ENCODE data around the gene PRL.

Gene PRL

DNA sequence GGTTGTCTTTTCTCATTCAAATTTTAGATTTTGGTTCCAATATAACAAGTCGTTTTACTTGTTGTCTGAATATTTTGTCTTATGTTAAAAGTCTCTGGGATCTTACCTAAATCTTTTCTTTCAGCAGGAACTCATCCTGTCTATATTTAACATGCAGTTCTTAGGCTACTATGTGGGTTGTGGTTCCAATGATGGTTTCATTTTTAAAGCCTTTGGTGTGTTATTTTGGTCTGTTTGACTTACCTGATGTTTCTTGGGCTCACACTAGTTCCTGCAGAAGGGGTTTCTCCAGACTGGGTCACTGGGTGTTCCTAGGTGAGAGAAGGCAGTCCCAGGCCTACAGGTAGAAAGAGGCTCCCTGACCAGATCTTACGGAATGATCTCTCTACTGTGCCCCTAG lies 17.4 kb downstream of the PRL start:
- Histone ChIP-seq H3K36me3 (replicated peaks) (no peaks in the 10 kb centered on the region), H3K9me3 (no peaks in the 10 kb centered on the region), H3K27me3 (ENCODE audit: low read depth) (no peaks in the 10 kb centered on the region), H3K4me3 (no peak overlapping the region), H3K4me1 (no peaks in the 10 kb centered on the region)
- in situ Hi-C loops (cut with MboI; ENCODE audit: low sequenced_read_pairs): no loop called here
- no peak for DNase-seq (ENCODE audit: low spot score in 2 of 2)

GRCh38 chr6:22271081-22271480 lies 25.8 kb downstream of the PRL start:
- Histone ChIP-seq H3K4me1 (no peaks in the 10 kb centered on the region), H3K9me3 (no peaks in the 10 kb centered on the region), H3K36me3 (replicated peaks) (no peaks in the 10 kb centered on the region), H3K4me3 (no peak overlapping the region), H3K27me3 (ENCODE audit: low read depth) (no peaks in the 10 kb centered on the region)
- in situ Hi-C loops (cut with MboI; ENCODE audit: low sequenced_read_pairs): no loop called here
- no peak for DNase-seq (ENCODE audit: low spot score in 2 of 2)

GRCh38 chr6:22263748-22264147 lies 33.1 kb downstream of the PRL start:
- in situ Hi-C loops (cut with MboI; ENCODE audit: low sequenced_read_pairs): no loop called here

GRCh38 chr6:22254886-22255285 lies 42.0 kb downstream of the PRL start:
- in situ Hi-C loops (cut with MboI; ENCODE audit: low sequenced_read_pairs): no loop called here
- H3K36me3 ChIP-seq (replicated peaks): no peaks in the 10 kb centered on the region
- H3K9me3 ChIP-seq: no peaks in the 10 kb centered on the region
- no peak for DNase-seq (ENCODE audit: low spot score in 2 of 2)
- H3K4me3 ChIP-seq: no peak overlapping the region
- H3K4me1 ChIP-seq: peaks cover 26% of the 10 kb centered on the region
- H3K27me3 ChIP-seq (ENCODE audit: low read depth): no peaks in the 10 kb centered on the region

More at GRCh38 chr6:22263748-22264147, 33.1 kb downstream of the PRL start:
- Histone ChIP-seq H3K9me3 (no peaks in the 10 kb centered on the region), H3K4me1 (no peaks in the 10 kb centered on the region), H3K27me3 (ENCODE audit: low read depth) (no peaks in the 10 kb centered on the region), H3K36me3 (replicated peaks) (no peaks in the 10 kb centered on the region), H3K4me3 (no peak overlapping the region)
- DNase-seq (ENCODE audit: low spot score in 2 of 2): no peak

GRCh38 chr6:22253955-22254655 lies 42.7 kb downstream of the PRL start:
- Histone ChIP-seq H3K27me3 (ENCODE audit: low read depth) (no peaks in the 10 kb centered on the region), H3K4me1 (peaks cover 31% of the 10 kb centered on the region), H3K4me3 (no peak overlapping the region), H3K36me3 (replicated peaks) (no peaks in the 10 kb centered on the region), H3K9me3 (no peaks in the 10 kb centered on the region)
- in situ Hi-C loops (cut with MboI; ENCODE audit: low sequenced_read_pairs): no loop called here
- DNase-seq (ENCODE audit: low spot score in 2 of 2): peak; percentile 10 to 27

DNA sequence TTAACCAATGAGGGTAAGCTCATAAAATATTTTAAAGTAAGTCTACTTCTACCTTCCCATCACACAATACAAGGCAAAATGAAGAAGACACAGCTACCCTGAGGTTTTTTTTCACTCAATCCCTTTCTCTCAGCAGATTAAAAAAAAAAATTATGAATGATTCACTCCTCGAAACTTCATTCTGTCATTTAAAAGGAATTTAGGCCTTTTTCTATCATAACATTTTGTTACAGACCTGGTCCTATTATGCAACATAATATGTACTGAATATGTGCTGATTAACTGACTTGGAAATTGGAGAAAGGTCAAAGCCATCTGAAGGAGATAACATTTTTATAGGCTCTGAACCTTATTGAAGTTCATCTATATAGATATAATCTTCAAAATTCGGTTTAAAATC lies 45.5 kb downstream of the PRL start:
- no peaks in the 10 kb centered on the region for H3K36me3 ChIP-seq (replicated peaks)
- H3K9me3 ChIP-seq: no peaks in the 10 kb centered on the region
- H3K4me3 ChIP-seq: no peak overlapping the region
- no peak for DNase-seq (ENCODE audit: low spot score in 2 of 2)
- peaks cover 31% of the 10 kb centered on the region for H3K4me1 ChIP-seq
- in situ Hi-C loops (cut with MboI; ENCODE audit: low sequenced_read_pairs): no loop called here
- H3K27me3 ChIP-seq (ENCODE audit: low read depth): no peaks in the 10 kb centered on the region

DNA sequence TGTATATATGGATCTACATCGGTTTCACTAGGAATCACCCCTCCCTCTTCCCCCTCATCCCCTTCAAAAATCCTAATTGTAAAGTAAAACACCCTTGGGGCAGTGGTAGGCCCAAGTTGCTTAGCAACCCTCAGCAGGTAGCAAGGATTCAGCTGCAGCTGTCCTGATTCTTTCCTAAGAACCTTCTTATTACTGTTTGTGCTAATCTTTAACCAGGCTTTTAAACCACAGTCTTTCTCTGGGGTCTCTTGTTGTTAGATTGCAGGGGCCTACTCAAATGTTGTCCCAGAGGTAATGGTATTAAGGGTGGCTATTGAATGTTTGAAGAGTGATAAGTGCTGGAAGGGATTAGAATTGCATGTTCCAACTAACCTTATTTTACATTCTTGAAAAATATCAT lies 46.4 kb downstream of the PRL start:
- peak; percentile 80 to 99 for DNase-seq (ENCODE audit: low spot score in 2 of 2)
- H3K4me1 ChIP-seq: peaks cover 31% of the 10 kb centered on the region
- in situ Hi-C loops (cut with MboI; ENCODE audit: low sequenced_read_pairs): no loop called here
- no peak overlapping the region for H3K4me3 ChIP-seq
- H3K9me3 ChIP-seq: no peaks in the 10 kb centered on the region
- no peaks in the 10 kb centered on the region for H3K27me3 ChIP-seq (ENCODE audit: low read depth)
- H3K36me3 ChIP-seq (replicated peaks): no peaks in the 10 kb centered on the region

GRCh38 chr6:22249711-22250350 lies 47.0 kb downstream of the PRL start:
- H3K4me1 ChIP-seq: peaks cover 27% of the 10 kb centered on the region
- H3K4me3 ChIP-seq: no peak overlapping the region
- in situ Hi-C loops (cut with MboI; ENCODE audit: low sequenced_read_pairs): no loop called here
- H3K36me3 ChIP-seq (replicated peaks): no peaks in the 10 kb centered on the region
- DNase-seq (ENCODE audit: low spot score in 2 of 2): no peak
- H3K27me3 ChIP-seq (ENCODE audit: low read depth): no peaks in the 10 kb centered on the region
- H3K9me3 ChIP-seq: no peaks in the 10 kb centered on the region

GRCh38 chr6:22248513-22249308 lies 48.1 kb downstream of the PRL start:
- no peaks in the 10 kb centered on the region for H3K36me3 ChIP-seq (replicated peaks)
- no peaks in the 10 kb centered on the region for H3K9me3 ChIP-seq
- peaks cover 17% of the 10 kb centered on the region for H3K4me1 ChIP-seq
- in situ Hi-C loops (cut with MboI; ENCODE audit: low sequenced_read_pairs): no loop called here
- no peak overlapping the region for H3K4me3 ChIP-seq
- H3K27me3 ChIP-seq (ENCODE audit: low read depth): no peaks in the 10 kb centered on the region
- DNase-seq (ENCODE audit: low spot score in 2 of 2): no peak

- Histone ChIP-seq H3K4me3 (no peak overlapping the region), H3K9me3 (peaks cover 2% of the 10 kb centered on the region; the same call in 1 of the 2 replicates), H3K36me3 (replicated peaks) (no peaks in the 10 kb centered on the region), H3K27me3 (ENCODE audit: low read depth) (no peaks in the 10 kb centered on the region), H3K4me1 (peaks cover 16% of the 10 kb centered on the region)
- in situ Hi-C loops (cut with MboI; ENCODE audit: low sequenced_read_pairs): no loop called here
- no peak for DNase-seq (ENCODE audit: low spot score in 2 of 2)
These were observed 48.8 kb downstream of the PRL start for GRCh38 chr6:22247916-22248482.

DNA sequence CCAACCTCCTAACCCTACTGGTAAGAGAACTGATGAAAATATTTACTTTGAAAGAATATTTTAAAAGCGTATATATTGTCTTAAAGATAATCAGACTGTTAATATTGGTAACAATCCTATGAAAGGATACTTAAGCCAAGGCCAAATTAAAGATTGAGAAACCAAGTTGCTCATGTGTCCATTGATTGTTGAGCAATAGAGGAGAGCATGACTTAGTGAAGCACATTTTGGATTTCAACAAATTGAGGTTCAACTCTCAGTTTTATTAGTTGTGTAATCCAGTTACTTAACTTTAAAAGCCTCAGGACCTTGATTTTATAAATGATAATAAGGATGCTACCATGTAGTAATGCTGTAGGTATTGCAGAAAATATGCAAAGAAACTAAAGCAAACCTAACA lies 56.8 kb downstream of the PRL start:
- Histone ChIP-seq H3K27me3 (ENCODE audit: low read depth) (no peaks in the 10 kb centered on the region), H3K4me3 (no peak overlapping the region), H3K4me1 (peaks cover 3% of the 10 kb centered on the region; the same call in 1 of the 2 replicates), H3K36me3 (replicated peaks) (no peaks in the 10 kb centered on the region), H3K9me3 (peaks cover 2% of the 10 kb centered on the region; the same call in 1 of the 2 replicates)
- in situ Hi-C loops (cut with MboI; ENCODE audit: low sequenced_read_pairs): no loop called here
- DNase-seq (ENCODE audit: low spot score in 2 of 2): no peak

GRCh38 chr6:22239261-22239921 lies 57.4 kb downstream of the PRL start:
- H3K27me3 ChIP-seq (ENCODE audit: low read depth): no peaks in the 10 kb centered on the region

GRCh38 chr6:22238861-22239260 lies 58.0 kb downstream of the PRL start:
- H3K9me3 ChIP-seq: peaks cover 2% of the 10 kb centered on the region; the same call in 1 of the 2 replicates
- in situ Hi-C loops (cut with MboI; ENCODE audit: low sequenced_read_pairs): no loop called here
- no peak for DNase-seq (ENCODE audit: low spot score in 2 of 2)

More at GRCh38 chr6:22239261-22239921, 57.4 kb downstream of the PRL start:
- Histone ChIP-seq H3K36me3 (replicated peaks) (no peaks in the 10 kb centered on the region), H3K4me3 (no peak overlapping the region), H3K9me3 (peaks cover 2% of the 10 kb centered on the region; the same call in 1 of the 2 replicates), H3K4me1 (peaks cover 3% of the 10 kb centered on the region; the same call in 1 of the 2 replicates)
- in situ Hi-C loops (cut with MboI; ENCODE audit: low sequenced_read_pairs): no loop called here
- DNase-seq (ENCODE audit: low spot score in 2 of 2): no peak

More at GRCh38 chr6:22238861-22239260, 58.0 kb downstream of the PRL start:
- Histone ChIP-seq H3K27me3 (ENCODE audit: low read depth) (no peaks in the 10 kb centered on the region), H3K4me1 (peaks cover 3% of the 10 kb centered on the region; the same call in 1 of the 2 replicates), H3K4me3 (no peak overlapping the region), H3K36me3 (replicated peaks) (no peaks in the 10 kb centered on the region)

Measured in HAP-1 (cell line).